ENCODE results near the gene NDUFS2. TPM values are rescaled to one million over a fixed set of nuclear protein-coding genes. Genes with fewer than 3 reads are reported as not detected.

Gene NDUFS2
- total RNA-seq, 4 donors from 2014 or later = 68.5 to 131 (median 122) TPM

DNA sequence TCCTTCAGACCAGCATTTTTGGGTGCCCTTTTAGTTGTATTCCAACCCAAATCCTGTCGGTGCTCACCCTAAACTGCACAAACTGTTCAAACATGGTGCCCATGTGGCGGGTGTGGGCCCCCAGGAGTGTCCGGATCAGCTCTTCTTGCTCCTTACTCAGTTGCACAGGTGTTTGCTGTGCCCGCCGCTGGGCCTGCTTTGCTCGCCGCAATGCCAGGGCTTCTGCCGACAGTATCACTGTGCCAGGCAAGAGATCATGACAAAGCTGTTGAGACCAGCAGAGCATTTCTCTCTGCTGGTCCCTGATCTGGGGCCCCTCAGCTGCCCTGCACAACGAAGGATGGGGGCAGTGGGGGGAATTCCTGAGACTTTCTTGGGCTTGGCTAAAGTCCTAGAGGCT, 30.9 kb downstream of the NDUFS2 start:
- WGBS = 77% methylated on average over 3 of the region's 9 CpGs
- H3K4me1 ChIP-seq = peaks cover 0 to under 1% (median under 1%) of the 10 kb centered on the region in 4 donors
- DNase-seq (ENCODE audit: extremely low spot score) = no peak
- no peaks in the 10 kb centered on the region for H3K27me3 ChIP-seq
- H3K27ac ChIP-seq (replicated peaks in 1 of 4) = no peak overlapping the region
- no peaks in the 10 kb centered on the region for H3K9me3 ChIP-seq
- H3K36me3 ChIP-seq = peaks cover 19 to 30% (median 29%) of the 10 kb centered on the region in 4 donors
- intact Hi-C loops (cut with DNase I) = loop anchor here (5.0 kb wide), 1 partner anchor 129 kb away; no protein-coding TSS in a partner anchor
- TF ChIP-seq, protein P1, sequence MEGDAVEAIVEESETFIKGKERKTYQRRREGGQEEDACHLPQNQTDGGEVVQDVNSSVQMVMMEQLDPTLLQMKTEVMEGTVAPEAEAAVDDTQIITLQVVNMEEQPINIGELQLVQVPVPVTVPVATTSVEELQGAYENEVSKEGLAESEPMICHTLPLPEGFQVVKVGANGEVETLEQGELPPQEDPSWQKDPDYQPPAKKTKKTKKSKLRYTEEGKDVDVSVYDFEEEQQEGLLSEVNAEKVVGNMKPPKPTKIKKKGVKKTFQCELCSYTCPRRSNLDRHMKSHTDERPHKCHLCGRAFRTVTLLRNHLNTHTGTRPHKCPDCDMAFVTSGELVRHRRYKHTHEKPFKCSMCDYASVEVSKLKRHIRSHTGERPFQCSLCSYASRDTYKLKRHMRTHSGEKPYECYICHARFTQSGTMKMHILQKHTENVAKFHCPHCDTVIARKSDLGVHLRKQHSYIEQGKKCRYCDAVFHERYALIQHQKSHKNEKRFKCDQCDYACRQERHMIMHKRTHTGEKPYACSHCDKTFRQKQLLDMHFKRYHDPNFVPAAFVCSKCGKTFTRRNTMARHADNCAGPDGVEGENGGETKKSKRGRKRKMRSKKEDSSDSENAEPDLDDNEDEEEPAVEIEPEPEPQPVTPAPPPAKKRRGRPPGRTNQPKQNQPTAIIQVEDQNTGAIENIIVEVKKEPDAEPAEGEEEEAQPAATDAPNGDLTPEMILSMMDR (IDR thresholded peaks at IDR 0.05) = no peak
- no peak for TF ChIP-seq POLR2A (IDR thresholded peaks at IDR 0.05; ENCODE audit: low read depth)
- H3K4me3 ChIP-seq = no peak overlapping the region

DNA sequence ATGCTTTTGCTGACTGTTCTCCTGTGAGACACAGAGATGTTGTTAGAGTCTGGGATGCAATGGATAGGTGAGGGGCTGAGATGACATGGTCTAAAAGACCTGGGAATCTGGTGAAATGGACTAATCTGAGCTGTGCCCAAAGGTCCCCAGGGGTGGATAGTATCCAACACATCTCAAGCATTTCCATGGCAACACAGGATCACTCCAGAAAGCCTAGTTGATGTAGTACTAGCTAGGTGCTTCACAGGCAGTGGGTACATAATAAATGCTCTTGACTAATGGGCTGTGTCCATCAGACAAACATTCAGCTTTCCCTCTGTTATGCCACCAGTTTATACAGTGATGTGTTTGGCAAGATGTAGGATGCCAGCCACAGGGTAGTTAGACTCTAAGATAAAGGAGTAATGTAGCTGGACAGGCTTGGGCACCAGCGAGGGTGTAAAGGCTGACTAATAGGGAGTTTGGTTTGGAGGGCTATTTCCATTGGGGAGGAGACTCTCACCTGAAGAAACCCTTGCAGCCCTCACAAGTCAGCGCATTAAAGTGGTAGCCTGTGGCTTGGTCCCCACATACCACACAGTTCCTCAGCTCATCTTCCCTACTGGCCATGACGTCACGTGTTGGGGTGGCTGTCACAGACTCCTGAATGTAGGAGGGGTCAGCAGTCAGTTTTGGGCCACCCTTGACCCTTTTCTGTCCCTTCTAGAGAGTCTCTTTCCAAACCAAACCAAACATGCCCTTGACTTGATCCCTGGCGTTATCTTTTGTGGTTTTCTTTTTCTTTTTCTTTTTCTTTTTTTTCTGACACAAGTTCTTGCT, 34.0 kb downstream of the NDUFS2 start:
- intact Hi-C loops (cut with DNase I) = no loop called here
- Histone ChIP-seq H3K4me3 (no peak overlapping the region), H3K27ac (replicated peaks in 1 of 4) (no peak overlapping the region), H3K4me1 (no peaks in the 10 kb centered on the region), H3K9me3 (no peaks in the 10 kb centered on the region), H3K36me3 (peaks cover 0 to under 1% (median 0%) of the 10 kb centered on the region in 4 donors), H3K27me3 (no peaks in the 10 kb centered on the region)
- no peak for DNase-seq (ENCODE audit: extremely low spot score)
- WGBS = 89% methylated on average over 5 of the region's 5 CpGs
- no peak for TF ChIP-seq POLR2A (IDR thresholded peaks at IDR 0.05; ENCODE audit: low read depth)
- no peak for TF ChIP-seq EP300 (IDR thresholded peaks at IDR 0.05)
- TF ChIP-seq, protein P1 (IDR thresholded peaks at IDR 0.05) = no peak
- TF ChIP-seq POLR2AphosphoS5 (IDR thresholded peaks at IDR 0.05) = no peak

DNA sequence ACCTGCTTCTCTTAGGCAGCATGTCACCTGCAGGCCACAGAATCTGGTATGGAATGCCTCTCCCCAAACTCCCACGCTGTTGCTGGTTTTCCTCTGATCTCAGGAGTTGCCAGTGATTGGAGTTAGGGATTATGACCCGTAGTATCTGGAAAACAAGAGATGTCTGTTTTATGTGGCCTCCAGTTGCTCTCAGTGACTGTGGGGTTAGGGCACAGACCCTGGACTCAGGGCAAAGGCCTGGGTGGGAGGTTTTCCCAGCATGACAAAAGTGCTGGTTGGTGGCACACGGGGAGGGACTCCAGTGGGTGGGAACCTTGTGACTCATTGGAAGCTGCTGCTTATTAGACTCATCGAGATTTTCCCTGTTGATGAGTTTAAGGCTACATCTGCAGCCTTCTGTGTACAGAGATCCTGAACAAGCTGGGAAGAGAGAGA, 35.9 kb downstream of the NDUFS2 start, which contains the start of gene NR1I3:
TSS of gene NR1I3 (minus strand) at position 165 of the 435 bp plus-strand sequence. CDS start 1,638 bp downstream, outside the sequence.
- Histone ChIP-seq H3K36me3 (no peaks in the 10 kb centered on the region), H3K4me1 (no peaks in the 10 kb centered on the region), H3K27me3 (no peaks in the 10 kb centered on the region), H3K4me3 (no peak within 1 kb of the TSS), H3K9me3 (no peaks in the 10 kb centered on the region), H3K27ac (replicated peaks in 1 of 4) (no peak within 1 kb of the TSS)
- TF ChIP-seq POLR2AphosphoS5 (IDR thresholded peaks at IDR 0.05) = no peak
- TF ChIP-seq EP300 (IDR thresholded peaks at IDR 0.05) = no peak
- TF ChIP-seq POLR2A (IDR thresholded peaks at IDR 0.05; ENCODE audit: low read depth) = no peak
- TF ChIP-seq, protein P1 (IDR thresholded peaks at IDR 0.05) = no peak
- WGBS = 64% methylated on average over 4 of the region's 4 CpGs
- no peak for DNase-seq (ENCODE audit: extremely low spot score)
- intact Hi-C loops (cut with DNase I) = no loop called here

DNA sequence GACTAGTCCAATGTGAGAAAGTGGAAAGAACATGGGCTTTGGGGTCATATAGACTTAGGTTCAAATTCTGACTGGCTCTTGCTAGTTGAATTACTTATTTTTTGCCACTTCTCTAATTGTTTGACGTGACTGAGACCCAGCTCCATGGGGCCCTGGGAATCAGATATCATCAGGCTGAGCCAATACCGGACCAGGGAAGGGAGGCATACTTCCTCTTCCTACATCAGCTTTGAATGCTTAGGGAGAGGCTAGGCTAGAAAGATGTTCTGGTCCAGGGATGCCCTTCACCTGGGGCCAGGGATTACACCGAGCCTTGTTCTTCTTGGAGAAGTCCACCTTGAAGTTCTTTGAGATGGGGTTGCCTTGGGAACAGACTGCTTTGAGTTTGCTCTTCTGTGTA, 39.5 kb downstream of the NDUFS2 start:
- 69% methylated on average over 3 of the region's 3 CpGs for WGBS
- no peak overlapping the region for H3K27ac ChIP-seq (replicated peaks in 1 of 4)
- intact Hi-C loops (cut with DNase I) = loop anchor here (5.0 kb wide), 1 partner anchor 41 kb away; no protein-coding TSS in a partner anchor

More for the DNA sequence above, 39.5 kb downstream of the NDUFS2 start:
- TF ChIP-seq EP300 (IDR thresholded peaks at IDR 0.05) = no peak
- no peak for TF ChIP-seq POLR2AphosphoS5 (IDR thresholded peaks at IDR 0.05)
- TF ChIP-seq, protein P1 (IDR thresholded peaks at IDR 0.05) = no peak
- no peak for TF ChIP-seq POLR2A (IDR thresholded peaks at IDR 0.05; ENCODE audit: low read depth)
- no peak for DNase-seq (ENCODE audit: extremely low spot score)
- H3K36me3 ChIP-seq = no peaks in the 10 kb centered on the region
- H3K4me1 ChIP-seq = no peaks in the 10 kb centered on the region
- H3K9me3 ChIP-seq = no peaks in the 10 kb centered on the region
- H3K27me3 ChIP-seq = no peaks in the 10 kb centered on the region
- H3K4me3 ChIP-seq = no peak overlapping the region
